Measurements from ENCODE around the gene ERO1A. TPM values are rescaled to one million over a fixed set of nuclear protein-coding genes. Genes with fewer than 3 reads are reported as not detected.

The ERO1A gene
- total RNA-seq (2021; ENCODE audit: unreplicated experiment) (118 TPM), Bru-seq, nascent RNA (percentile 87 among the genes with signal in this experiment), BruChase-seq, experiment 1, labeled RNA remaining after a 6-hour chase (percentile 95 among the genes with signal in this experiment), BruChase-seq, experiment 2, labeled RNA remaining after a 2-hour chase (percentile 85 among the genes with signal in this experiment)
- polyA plus RNA-seq (2012), result 59.3 and 66.0 TPM in 2 replicates
- long read RNA-seq, partial matches to known transcripts, result 4 of 17 reads
- long read RNA-seq, other reads (novel, unspliced or antisense), result 13 of 17 reads

DNA sequence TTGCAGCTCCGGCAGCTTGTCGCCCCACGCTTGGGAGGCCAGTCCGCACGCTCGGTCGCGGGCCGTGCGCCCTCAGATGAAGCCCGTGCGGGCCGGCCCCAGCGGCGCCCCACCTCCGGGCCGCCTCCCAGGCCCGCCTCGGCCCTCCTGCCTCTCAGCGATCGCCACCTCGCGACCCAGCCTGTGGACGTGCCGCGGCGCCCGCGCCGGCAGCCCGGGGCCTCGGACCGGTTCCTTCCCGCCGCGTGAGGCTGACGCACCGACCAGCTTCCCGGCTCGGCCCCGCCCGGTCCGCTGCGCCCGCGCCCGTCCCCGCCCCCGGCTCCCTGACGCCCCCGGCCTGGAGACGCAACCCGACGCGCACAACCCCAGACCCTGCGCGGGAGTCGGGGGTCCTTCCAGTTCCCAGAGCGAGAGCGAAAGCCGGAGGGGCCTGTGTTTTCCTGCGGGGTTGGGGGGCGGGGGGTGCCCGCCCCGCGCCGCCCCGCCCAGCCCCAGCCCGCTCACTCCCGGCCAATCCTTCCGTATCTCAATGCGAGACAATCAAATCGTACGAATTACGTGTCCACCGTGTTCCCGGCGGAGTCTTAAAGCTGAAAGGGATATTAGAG, at the start of gene ERO1A:
ERO1A (minus strand) TSS at position 78 of the 611 bp plus-strand sequence; CDS start at position 1, 77 bp downstream.
- ChIA-PET RAD21 (ENCODE audit: low non-redundant PET in 1 of 2, low total read pairs in 2 of 2, uncharacterized antibody in 2 of 2, unreplicated experiment in 2 of 2) (interaction anchor here in 1 of 2 experiments (0.6 kb wide), 1 partner anchor 130 kb away, joined by 6 read pairs; no protein-coding TSS in a partner anchor), CTCF (interaction anchor here (0.7 kb wide), 1 partner anchor 15 kb away, joined by 3 read pairs; no protein-coding TSS in a partner anchor), POLR2A (interaction anchor here (0.6 to 1.0 kb wide), 4 partner anchors 8 to 12 kb away, joined by 3 to 4 read pairs (median 3); partner anchors contain the start of gene PSMC6)
- Histone ChIP-seq H3K9ac (ENCODE audit: low read length) (peak within 1 kb of the TSS; percentile 97), H3K9me3 (ENCODE audit: control insufficient read depth in 1 of 2, insufficient read depth in 1 of 2, low read depth in 1 of 2, low read length in 2 of 2) (no peaks in the 10 kb centered on the region), H3K4me1 (ENCODE audit: control insufficient read depth in 1 of 2, insufficient read depth in 2 of 2, low read length in 2 of 2) (peaks cover 12 to 42% of the 10 kb centered on the region in 2 experiments), H3K27ac (ENCODE audit: low read depth, low read length) (peak within 1 kb of the TSS; percentile 93), H3K9me2 (ENCODE audit: insufficient read depth) (no peaks in the 10 kb centered on the region), H4K20me1 (ENCODE audit: insufficient read depth) (peaks cover 5% of the 10 kb centered on the region; the same call in 1 of the 2 replicates), H2AFZ (ENCODE audit: low read depth, low read length, poor library complexity, severe bottlenecking) (peak within 1 kb of the TSS; percentile 94), H3K27me3 (ENCODE audit: insufficient read depth, low read length) (no peaks in the 10 kb centered on the region), H3K4me2 (ENCODE audit: low read length) (peak within 1 kb of the TSS; percentile 89), H3K36me3 (ENCODE audit: control insufficient read depth in 1 of 2, insufficient read depth in 2 of 2, low read length in 2 of 2) (no peaks in the 10 kb centered on the region), H3K4me3 (replicated peaks in 1 of 2; ENCODE audit: low read depth in 1 of 2, low read length in 2 of 2) (peak within 1 kb of the TSS; percentile 74 to 94), H3K79me2 (ENCODE audit: insufficient read depth, low read length) (peaks cover 49% of the 10 kb centered on the region)
- intact Hi-C loops (cut with micrococcal nuclease), result no loop called here
- peak; percentile 73 for TF ChIP-seq EGR1 (IDR thresholded peaks at IDR 0.05; ENCODE audit: low read depth)
- peak; percentile 59 for TF ChIP-seq POLR2A (IDR thresholded peaks at IDR 0.05; ENCODE audit: borderline replicate concordance, extremely low read depth, insufficient read depth, insufficient read length)
- peak; percentile 42; the same call in 1 of the 2 replicates for TF ChIP-seq SIN3A (IDR thresholded peaks at IDR 0.05; ENCODE audit: low read depth)
- TF ChIP-seq, protein P1, sequence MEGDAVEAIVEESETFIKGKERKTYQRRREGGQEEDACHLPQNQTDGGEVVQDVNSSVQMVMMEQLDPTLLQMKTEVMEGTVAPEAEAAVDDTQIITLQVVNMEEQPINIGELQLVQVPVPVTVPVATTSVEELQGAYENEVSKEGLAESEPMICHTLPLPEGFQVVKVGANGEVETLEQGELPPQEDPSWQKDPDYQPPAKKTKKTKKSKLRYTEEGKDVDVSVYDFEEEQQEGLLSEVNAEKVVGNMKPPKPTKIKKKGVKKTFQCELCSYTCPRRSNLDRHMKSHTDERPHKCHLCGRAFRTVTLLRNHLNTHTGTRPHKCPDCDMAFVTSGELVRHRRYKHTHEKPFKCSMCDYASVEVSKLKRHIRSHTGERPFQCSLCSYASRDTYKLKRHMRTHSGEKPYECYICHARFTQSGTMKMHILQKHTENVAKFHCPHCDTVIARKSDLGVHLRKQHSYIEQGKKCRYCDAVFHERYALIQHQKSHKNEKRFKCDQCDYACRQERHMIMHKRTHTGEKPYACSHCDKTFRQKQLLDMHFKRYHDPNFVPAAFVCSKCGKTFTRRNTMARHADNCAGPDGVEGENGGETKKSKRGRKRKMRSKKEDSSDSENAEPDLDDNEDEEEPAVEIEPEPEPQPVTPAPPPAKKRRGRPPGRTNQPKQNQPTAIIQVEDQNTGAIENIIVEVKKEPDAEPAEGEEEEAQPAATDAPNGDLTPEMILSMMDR (IDR thresholded peaks at IDR 0.05 in 2 of 3, conservative IDR thresholded peaks at IDR 0.05 in 1 of 3; ENCODE audit: borderline replicate concordance in 1 of 3, insufficient read depth in 1 of 3, low read depth in 2 of 3, low read length in 2 of 3), result no peak
- no peak for TF ChIP-seq CEBPB (IDR thresholded peaks at IDR 0.05; ENCODE audit: low read depth)
- no peak for TF ChIP-seq EZH2phosphoT487 (IDR thresholded peaks at IDR 0.05; ENCODE audit: borderline replicate concordance)
- peak; percentile 72 for TF ChIP-seq POLR2AphosphoS5 (IDR thresholded peaks at IDR 0.05; ENCODE audit: low read depth, low read length)
- peak; percentile 95 for TF ChIP-seq ZFX (IDR thresholded peaks at IDR 0.05)
- TF ChIP-seq SP1 (IDR thresholded peaks at IDR 0.05; ENCODE audit: low read depth), result no peak; the same call in 1 of the 2 replicates
- no peak for DNase-seq (ENCODE audit: low read depth, low spot score)
- peak; percentile 81 for ATAC-seq
- BruUV-seq (replicated peaks), result no TSS peak
